ENCODE results near the gene ATG4A.
A peak's percentile ranks its signal among the peaks of the same experiment; 100 is the strongest.

ATG4A gene

DNA sequence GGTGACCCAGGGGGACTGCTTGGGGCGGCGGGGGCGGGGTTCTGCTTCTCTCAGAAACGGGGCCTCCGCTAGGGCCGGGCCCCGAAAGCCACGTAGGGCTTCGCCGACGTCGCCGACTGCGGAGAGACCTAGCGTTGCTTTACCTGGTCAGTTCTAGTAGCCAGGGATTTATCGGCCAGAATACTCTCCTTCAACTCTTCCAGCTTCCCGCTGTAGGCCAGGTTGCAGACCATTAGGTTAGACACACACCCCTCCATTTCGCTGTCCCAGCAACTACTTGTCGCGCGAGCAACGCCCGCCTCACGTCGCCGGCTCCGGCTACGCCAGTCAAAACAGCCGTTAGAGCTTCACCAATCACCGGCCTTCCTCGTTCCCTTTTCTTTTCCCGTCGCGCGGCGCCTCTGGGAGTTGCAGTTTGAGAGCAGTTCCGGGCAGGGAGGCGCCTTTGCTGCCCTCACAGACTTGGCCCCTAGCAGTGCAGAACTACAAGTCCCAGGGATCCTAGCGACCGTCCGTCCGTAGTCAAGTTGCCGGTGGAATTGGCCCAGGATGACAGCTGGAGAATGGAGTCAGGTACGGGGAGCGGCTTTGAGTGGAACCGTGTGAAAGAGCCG is at the start of gene ATG4A, which contains the start of gene PSMD10:
Gene ATG4A, plus strand, starts transcription at position 515 of the 614 bp plus-strand sequence. Its CDS starts 49 bp downstream, at position 564.
Gene PSMD10, minus strand, starts transcription at position 279 of the 614 bp plus-strand sequence. Its CDS starts 22 bp downstream, at position 257.
- TF ChIP-seq CTCF (IDR thresholded peaks at IDR 0.05; ENCODE audit: low read depth, low read length, missing control alignments) = no peak

GRCh38 chrX:108044554-108045256 is 46.9 kb upstream of the ATG4A start, which contains the start of gene VSIG1:
TSS of gene VSIG1 (plus strand) at chrX:108045065. CDS start at chrX:108045131, 66 bp downstream.
- no peak for DNase-seq (ENCODE audit: extremely low read depth, low read depth)
- TF ChIP-seq CTCF (IDR thresholded peaks at IDR 0.05; ENCODE audit: low read depth, low read length, missing control alignments) = no peak
- H3K4me3 ChIP-seq (replicated peaks; ENCODE audit: low read depth, low read length) = no peak within 1 kb of the TSS

More for the DNA sequence above, at the start of gene ATG4A, which contains the start of gene PSMD10:
- H3K4me3 ChIP-seq (replicated peaks; ENCODE audit: low read depth, low read length) = peak within 1 kb of the TSS; percentile 68
- peak; percentile 78 for DNase-seq (ENCODE audit: extremely low read depth, low read depth)

DNA sequence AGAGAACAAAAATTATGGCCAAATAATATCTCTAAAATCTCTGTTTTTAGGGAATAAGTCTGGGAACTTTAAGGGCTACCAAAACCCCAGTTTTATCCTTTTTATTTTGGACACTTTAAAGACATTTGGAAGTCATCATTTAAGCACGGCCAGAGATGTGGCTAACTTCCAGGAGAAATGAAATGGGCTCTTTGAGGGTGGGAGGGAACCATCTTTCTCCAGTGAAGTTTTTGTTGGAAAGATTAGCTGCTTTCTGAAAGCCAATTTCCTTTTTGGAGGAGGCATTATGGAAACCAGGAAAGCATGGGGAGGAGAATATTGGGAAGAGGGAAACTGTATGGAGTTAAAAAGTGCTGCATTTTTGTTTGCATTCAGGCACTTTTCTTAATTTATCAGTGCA is 41.9 kb upstream of the ATG4A start:
- no peak for DNase-seq (ENCODE audit: extremely low read depth, low read depth)
- TF ChIP-seq CTCF (IDR thresholded peaks at IDR 0.05; ENCODE audit: low read depth, low read length, missing control alignments) = no peak
- H3K4me3 ChIP-seq (replicated peaks; ENCODE audit: low read depth, low read length) = no peak overlapping the region

DNA sequence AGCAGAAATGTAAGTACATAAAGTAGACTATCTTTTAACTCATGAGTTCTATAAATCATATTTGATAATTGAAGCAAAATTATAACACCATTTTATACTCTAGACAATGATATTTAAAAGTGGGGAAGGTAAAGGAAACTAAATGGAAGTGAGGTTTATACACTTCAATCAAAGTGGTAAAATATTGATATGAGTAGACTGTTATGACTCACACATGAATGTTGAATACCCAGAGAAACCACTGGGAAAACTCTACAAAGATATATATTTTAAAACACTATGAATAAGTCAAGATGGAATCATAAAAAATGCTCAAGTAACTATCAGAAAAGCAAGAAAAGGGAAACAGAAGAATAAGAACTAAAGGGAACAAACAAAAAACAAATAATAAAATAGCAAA is 38.4 kb upstream of the ATG4A start:
- no peak for TF ChIP-seq CTCF (IDR thresholded peaks at IDR 0.05; ENCODE audit: low read depth, low read length, missing control alignments)
- no peak for DNase-seq (ENCODE audit: extremely low read depth, low read depth)
- no peak overlapping the region for H3K4me3 ChIP-seq (replicated peaks; ENCODE audit: low read depth, low read length)

GRCh38 chrX:108055546-108055945 is 36.0 kb upstream of the ATG4A start:
- TF ChIP-seq CTCF (IDR thresholded peaks at IDR 0.05; ENCODE audit: low read depth, low read length, missing control alignments) = no peak
- DNase-seq (ENCODE audit: extremely low read depth, low read depth) = no peak
- no peak overlapping the region for H3K4me3 ChIP-seq (replicated peaks; ENCODE audit: low read depth, low read length)

GRCh38 chrX:108059801-108060200 is 31.8 kb upstream of the ATG4A start:
- TF ChIP-seq CTCF (IDR thresholded peaks at IDR 0.05; ENCODE audit: low read depth, low read length, missing control alignments) = no peak
- no peak overlapping the region for H3K4me3 ChIP-seq (replicated peaks; ENCODE audit: low read depth, low read length)
- no peak for DNase-seq (ENCODE audit: extremely low read depth, low read depth)
